Adrenal gland (tissue), 12 donors: ENCODE measurements around the gene PRKCE. TPM values are rescaled to one million over a fixed set of nuclear protein-coding genes. Genes with fewer than 3 reads are reported as not detected.

Experiments used
- DNase-seq, 7 donors: peaks; one replicate each; pipeline ENCODE4 v3.0.0-alpha.2; 2019 to 2020
- H3K27ac ChIP-seq, 5 donors: fragments of 200-600 bp; sonication (generic) in 4 of 5; 1 replicate in 3 of 5; 2 replicates in 2 of 5; pipeline versions ENCODE4 v1.5.1 to v1.8.0; 2016 to 2020; ENCODE audit warnings: mild to moderate bottlenecking in 1 of 5
- H3K27me3 ChIP-seq: fragments of 200-600 bp; 2 replicates; pipeline ENCODE4 v1.8.0; 2021
- H3K36me3 ChIP-seq, 2 donors: fragments of 200-600 bp; replicated peaks in 1 of 2; 1 replicate in 1 of 2; 2 replicates in 1 of 2; pipeline versions ENCODE4 v1.5.1 to v1.8.0; 2018 to 2022
- H3K4me1 ChIP-seq, 2 donors: fragments of 200-600 bp; replicated peaks in 1 of 2; 1 replicate in 1 of 2; 2 replicates in 1 of 2; pipeline versions ENCODE4 v1.5.1 to v1.8.0; 2018 to 2021
- H3K4me3 ChIP-seq, 4 donors: fragments of 200-600 bp; sonication (generic) in 3 of 4; one replicate each; pipeline ENCODE4 v1.5.1; 2016 to 2018
- H3K9me3 ChIP-seq, 3 donors: fragments of 200-600 bp; sonication (generic) in 1 of 3; replicated peaks in 1 of 3; 1 replicate in 2 of 3; 2 replicates in 1 of 3; pipeline versions ENCODE4 v1.5.1 to v1.8.0; 2016 to 2021
- CTCF ChIP-seq, 6 experiments: fragments of 450-650 bp in 4 of 6; fragments of 200-600 bp in 2 of 6; sonication (generic) in 1 of 6; IDR thresholded peaks; 1 replicate in 5 of 6; 2 replicates in 1 of 6; pipeline versions ENCODE4 v1.5.1 to v1.8.0; 2016 to 2021; ENCODE audit warnings: antibody characterized with exemption in 6 of 6, mild to moderate bottlenecking in 2 of 6, moderate library complexity in 1 of 6
- POLR2A ChIP-seq, 2 donors: fragments of 450-650 bp; IDR thresholded peaks; one replicate each; pipeline ENCODE4 v1.6.1; 2017; ENCODE audit warnings: antibody characterized with exemption in 2 of 2, mild to moderate bottlenecking in 2 of 2, moderate library complexity in 1 of 2
- WGBS, 4 donors: extraction: QIAGEN DNeasy Blood & Tissue Kit in 2 of 4; methylation state at CpG; one replicate each; pipeline versions ENCODE4 v1.1.5 to v1.1.7; 2013 to 2017; 5-methylcytosine and 5-hydroxymethylcytosine counted together
- intact Hi-C, 2 donors: fragments of 100-400 bp; cut with DNase I; formaldehyde crosslinking; loops; one replicate each; pipeline versions ENCODE4 v1.14.1 to v1.15.0; 2022 to 2023
- polyA plus RNA-seq, 3 donors: library from polyadenylated mRNA; stranded (reverse); fragments of 200-250 nt in 2 of 3; fragments of 350-450 nt in 1 of 3; fragmentation: Illumina TruSeq in 1 of 3; extraction: RNeasy Lipid Tissue Mini Kit (QIAGEN cat#74804) in 1 of 3; gene quantifications; one replicate each; pipeline ENCODE4 v1.2.3, GENCODE V29; 2013 to 2014
- total RNA-seq, 9 donors: library from RNA; depleted of rRNA in 4 of 9; stranded (reverse); fragments of >200 nt in 4 of 9; fragments of 120-200 nt in 1 of 9; fragmentation: NEBNext Ultra II Directional in 1 of 9; extraction: Animal tissue kit (Norgen Biotek cat#: 25700) in 1 of 9; gene quantifications; one replicate each; pipeline versions ENCODE4 v1.1.0 to v1.2.4, GENCODE V29; 2013 to 2023
- donor health status: healthy with polysubstance abuse.
- donor health status: Bipolar disorder and iron deficiency.
- donor health status: DM: yes; HTN: yes; CAD: no.
- donor health status: DM: no; HTN: no; CAD: no.
- donor health status: DM: no; HTN: no; CAD: no.
- donor health status: DM: yes; HTN: yes; CAD: no.

Gene PRKCE
- total and polyA plus RNA-seq, 12 donors = 1.9 to 19.2 (median 8.0) TPM

DNA sequence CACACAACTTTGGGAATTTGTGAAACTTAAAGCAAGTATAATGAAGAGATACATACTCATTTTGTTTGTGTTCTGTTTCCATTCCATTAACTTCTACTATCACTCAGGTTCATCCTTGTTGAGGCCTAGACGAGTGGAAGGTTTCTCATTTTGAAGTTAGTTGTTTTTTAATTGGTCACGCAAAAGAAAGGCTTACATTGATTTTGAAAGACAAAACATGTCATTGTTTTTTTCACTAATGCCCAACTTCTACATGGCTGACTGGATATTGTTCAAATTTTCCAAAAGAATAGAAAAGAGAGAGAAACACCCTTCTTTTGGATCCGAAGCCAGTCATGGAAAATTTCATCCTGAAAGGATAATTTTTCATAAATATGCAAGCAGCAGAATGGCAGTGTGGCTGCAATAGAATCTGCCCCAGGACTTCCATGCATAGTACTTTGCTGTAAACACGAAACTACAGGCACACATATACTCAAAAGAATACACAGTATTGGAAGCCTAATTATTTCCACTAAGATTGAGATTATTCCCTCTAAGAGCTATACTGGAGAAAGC is 27.4 kb downstream of the PRKCE start:
- intact Hi-C loops = no loop called here
- DNase-seq = no peak
- no peaks in the 10 kb centered on the region for H3K9me3 ChIP-seq
- peaks cover 15 to 38% of the 10 kb centered on the region in 2 donors for H3K4me1 ChIP-seq
- 94 to 96% (median 95%) methylated on average over 4 of the region's 4 CpGs for WGBS, 4 donors
- TF ChIP-seq CTCF (IDR thresholded peaks at IDR 0.05) (no peak), POLR2A (IDR thresholded peaks at IDR 0.05) (no peak)
- H3K4me3 ChIP-seq = no peak overlapping the region
- no peak overlapping the region for H3K27ac ChIP-seq
- H3K27me3 ChIP-seq = no peaks in the 10 kb centered on the region
- no peaks in the 10 kb centered on the region for H3K36me3 ChIP-seq

- TF ChIP-seq CTCF (IDR thresholded peaks at IDR 0.05) = no peak
- TF ChIP-seq POLR2A (IDR thresholded peaks at IDR 0.05) = no peak
- 77 to 87% (median 82%) methylated on average over 6 of the region's 6 CpGs for WGBS, 4 donors
- no peak for DNase-seq
- Histone ChIP-seq H3K27me3 (no peaks in the 10 kb centered on the region), H3K9me3 (no peaks in the 10 kb centered on the region), H3K4me3 (no peak overlapping the region), H3K4me1 (peaks cover 4 to 24% of the 10 kb centered on the region in 2 donors), H3K36me3 (no peaks in the 10 kb centered on the region), H3K27ac (no peak overlapping the region)
- intact Hi-C loops = no loop called here
These were observed 29.0 kb downstream of the PRKCE start for GRCh38 chr2:45680351-45680967.

DNA sequence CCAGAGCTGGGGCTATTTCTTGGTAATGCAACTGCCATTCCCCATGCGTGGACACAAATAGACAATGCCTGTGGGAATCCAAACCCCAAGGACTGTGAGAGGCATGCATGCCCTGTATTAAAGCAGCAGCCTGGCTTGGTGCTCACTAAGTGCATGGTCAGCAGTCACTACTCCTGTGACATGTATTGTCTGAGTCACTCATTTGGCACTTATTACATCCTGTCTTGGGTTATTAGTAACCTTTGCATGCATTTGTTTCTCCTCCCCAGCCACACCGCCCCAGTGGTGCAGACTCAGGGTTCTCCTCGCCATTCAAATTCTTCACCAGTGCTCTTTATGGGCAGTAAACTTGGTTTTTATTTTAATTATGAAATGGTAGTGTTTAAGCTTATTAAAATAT is 30.2 kb downstream of the PRKCE start:
- no peak overlapping the region for H3K4me3 ChIP-seq
- no peak overlapping the region for H3K27ac ChIP-seq
- H3K4me1 ChIP-seq = peaks cover 4 to 13% of the 10 kb centered on the region in 2 donors
- H3K9me3 ChIP-seq = no peaks in the 10 kb centered on the region
- no peaks in the 10 kb centered on the region for H3K36me3 ChIP-seq
- 30 to 49% (median 46%) methylated on average over 2 to 3 of the region's 3 CpGs for WGBS, 4 donors
- TF ChIP-seq POLR2A (IDR thresholded peaks at IDR 0.05) (peak in 1 of 2 donors; percentile 13), CTCF (IDR thresholded peaks at IDR 0.05) (no peak)
- DNase-seq = peak; percentile 32 to 71 (median 55)
- no peaks in the 10 kb centered on the region for H3K27me3 ChIP-seq
- intact Hi-C loops = no loop called here

DNA sequence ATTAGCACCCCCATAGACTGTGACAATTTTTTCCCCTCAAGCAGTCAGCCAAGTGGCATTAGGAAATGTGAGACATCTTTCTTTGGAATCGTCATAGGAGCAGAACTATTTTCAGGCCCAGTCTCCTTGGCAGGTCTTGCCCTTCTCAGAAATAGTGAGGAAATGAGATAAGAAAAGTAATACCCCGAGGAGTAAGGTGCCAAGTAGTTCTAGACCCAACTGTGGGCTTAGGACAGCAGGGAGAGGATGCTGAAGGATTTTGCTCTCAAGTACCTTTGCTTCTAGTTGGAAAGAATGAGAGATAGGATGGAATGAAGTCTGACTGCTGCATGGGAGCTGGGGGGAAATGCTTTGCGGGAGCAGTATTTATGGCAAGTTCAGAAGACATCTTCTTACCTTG is 31.8 kb downstream of the PRKCE start:
- H3K9me3 ChIP-seq = no peaks in the 10 kb centered on the region
- H3K4me3 ChIP-seq = no peak overlapping the region
- no peak for DNase-seq
- H3K27me3 ChIP-seq = no peaks in the 10 kb centered on the region
- WGBS, 4 donors = 56 to 76% (median 66%) methylated on average over 3 of the region's 3 CpGs
- intact Hi-C loops = no loop called here
- TF ChIP-seq POLR2A (IDR thresholded peaks at IDR 0.05) = no peak
- TF ChIP-seq CTCF (IDR thresholded peaks at IDR 0.05) = no peak
- no peaks in the 10 kb centered on the region for H3K36me3 ChIP-seq
- H3K27ac ChIP-seq = no peak overlapping the region
- peaks cover 4 to 13% of the 10 kb centered on the region in 2 donors for H3K4me1 ChIP-seq
